Liver (tissue), 9 donors: Measurements from ENCODE around the gene MYRFL. TPM values are rescaled to one million over a fixed set of nuclear protein-coding genes. Genes with fewer than 3 reads are reported as not detected.

Source experiments
- DNase-seq: peaks from one replicate; pipeline ENCODE4 v3.0.0-alpha.2; 2017; ENCODE audit warnings: low spot score
- H3K27ac ChIP-seq, 2 donors: one replicate each; pipeline ENCODE4 v1.7.0; 2013; ENCODE audit warnings: inconsistent platforms in 2 of 2, low read length in 2 of 2, control low read depth in 1 of 2, low read depth in 1 of 2, mild to moderate bottlenecking in 1 of 2
- H3K27me3 ChIP-seq, 4 donors: one replicate each; pipeline versions ENCODE4 v1.6.1 to v1.7.0; 2013; ENCODE audit warnings: low read length in 3 of 4, inconsistent platforms in 1 of 4, mild to moderate bottlenecking in 1 of 4, moderate library complexity in 1 of 4; ENCODE audit not compliant: control insufficient read depth in 4 of 4, insufficient read depth in 4 of 4
- H3K36me3 ChIP-seq, 4 donors: one replicate each; pipeline versions ENCODE4 v1.6.1 to v1.7.0; 2013; ENCODE audit warnings: low read length in 3 of 4, mild to moderate bottlenecking in 3 of 4, low read depth in 1 of 4, moderate library complexity in 1 of 4; ENCODE audit not compliant: control insufficient read depth in 4 of 4, insufficient read depth in 3 of 4
- H3K4me1 ChIP-seq, 4 donors: one replicate each; pipeline versions ENCODE4 v1.6.1 to v1.7.0; 2013; ENCODE audit warnings: low read length in 3 of 4, mild to moderate bottlenecking in 3 of 4, moderate library complexity in 1 of 4; ENCODE audit not compliant: control insufficient read depth in 4 of 4, insufficient read depth in 4 of 4
- H3K4me3 ChIP-seq, 3 donors: one replicate each; pipeline versions ENCODE4 v1.6.1 to v1.7.0; 2013; ENCODE audit warnings: low read length in 3 of 3, control low read depth in 1 of 3, low read depth in 1 of 3, mild to moderate bottlenecking in 1 of 3
- H3K9ac ChIP-seq, 2 donors: one replicate each; pipeline ENCODE4 v1.7.0; 2013; ENCODE audit warnings: low read length in 2 of 2, mild to moderate bottlenecking in 2 of 2, moderate library complexity in 2 of 2, control low read depth in 1 of 2, low read depth in 1 of 2
- H3K9me3 ChIP-seq, 4 donors: one replicate each; pipeline versions ENCODE4 v1.6.1 to v1.7.0; 2013; ENCODE audit warnings: low read length in 3 of 4; ENCODE audit not compliant: control insufficient read depth in 4 of 4
- CTCF ChIP-seq: fragments of 150-350 bp; IDR thresholded peaks from 2 replicates; pipeline ENCODE4 v1.5.1; 2017; ENCODE audit warnings: improper control_type of control experiment, low read depth, low read length; ENCODE audit not compliant: missing input control
- EGR1 ChIP-seq, 2 donors: IDR thresholded peaks; 2 replicates each; pipeline ENCODE4 v1.6.1; 2016 to 2018; ENCODE audit warnings: antibody characterized with exemption in 2 of 2, low read depth in 2 of 2
- GABPA ChIP-seq, 2 donors: IDR thresholded peaks in 1 of 2; conservative IDR thresholded peaks in 1 of 2; 2 replicates each; pipeline ENCODE4 v1.6.1; 2016; ENCODE audit warnings: antibody characterized with exemption in 2 of 2, mild to moderate bottlenecking in 1 of 2, moderate library complexity in 1 of 2
- HNF4G ChIP-seq: IDR thresholded peaks from 2 replicates; pipeline ENCODE4 v1.6.1; 2016; ENCODE audit warnings: antibody characterized with exemption
- NR2F2 ChIP-seq: IDR thresholded peaks from 2 replicates; pipeline ENCODE4 v1.6.1; 2016; ENCODE audit warnings: antibody characterized with exemption
- RAD21 ChIP-seq, 2 donors: IDR thresholded peaks; 2 replicates each; pipeline ENCODE4 v1.6.1; 2016; ENCODE audit warnings: antibody characterized with exemption in 2 of 2, mild to moderate bottlenecking in 2 of 2
- REST ChIP-seq: IDR thresholded peaks from 2 replicates; pipeline ENCODE4 v1.6.1; 2016; ENCODE audit warnings: antibody characterized with exemption, mild to moderate bottlenecking
- TAF1 ChIP-seq: conservative IDR thresholded peaks from 2 replicates; pipeline ENCODE4 v1.6.1; 2016; ENCODE audit warnings: antibody characterized with exemption, mild to moderate bottlenecking
- WGBS: extraction: QIAGEN DNeasy Blood & Tissue Kit; methylation state at CpG from one replicate; pipeline ENCODE4 v1.1.7; 2013; 5-methylcytosine and 5-hydroxymethylcytosine counted together
- polyA plus RNA-seq, 2 donors: library from polyadenylated mRNA; stranded (reverse) in 1 of 2; unstranded in 1 of 2; fragments of 200-250 nt in 1 of 2; fragments of >200 nt in 1 of 2; fragmentation: Nextera tagmentation in 1 of 2; extraction: Ambion mirVana in 1 of 2; gene quantifications; one replicate each; pipeline versions ENCODE4 v1.2.1 to v1.2.3, GENCODE V29; 2013 to 2015
- total RNA-seq, 2 donors: library from RNA; depleted of rRNA; stranded (reverse); fragments of >200 nt; gene quantifications; one replicate each; pipeline ENCODE4 v1.2.3, GENCODE V29; 2014
- TF ChIP-seq, protein P1 (sequence below): IDR thresholded peaks from 2 replicates; pipeline ENCODE4 v1.6.1; 2016; ENCODE audit warnings: antibody characterized with exemption
- donor health status: healthy.
- donor health status: healthy.
- donor health status: healthy.
- donor health status: healthy.
- donor health status: healthy.

Gene MYRFL
- total and polyA plus RNA-seq, 4 donors, result under 0.01 to 0.19 (median 0.10) TPM

- Histone ChIP-seq H3K4me3 (no peak overlapping the region), H3K27me3 (no peaks in the 10 kb centered on the region), H3K9me3 (no peaks in the 10 kb centered on the region), H3K27ac (no peak overlapping the region), H3K4me1 (no peaks in the 10 kb centered on the region), H3K36me3 (no peaks in the 10 kb centered on the region), H3K9ac (no peak overlapping the region)
- no peak for DNase-seq
- TF ChIP-seq TAF1 (no peak), EGR1 (IDR thresholded peaks at IDR 0.05; ENCODE audit: low read depth in 2 of 2) (no peak), NR2F2 (no peak), RAD21 (IDR thresholded peaks at IDR 0.05) (peak; percentile 44 to 63), CTCF (peak; percentile 18), GABPA (IDR thresholded peaks at IDR 0.05 in 1 of 2, conservative IDR thresholded peaks at IDR 0.05 in 1 of 2) (no peak), HNF4G (no peak)
- TF ChIP-seq, protein P1, sequence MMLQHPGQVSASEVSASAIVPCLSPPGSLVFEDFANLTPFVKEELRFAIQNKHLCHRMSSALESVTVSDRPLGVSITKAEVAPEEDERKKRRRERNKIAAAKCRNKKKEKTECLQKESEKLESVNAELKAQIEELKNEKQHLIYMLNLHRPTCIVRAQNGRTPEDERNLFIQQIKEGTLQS, result no peak
- WGBS, result 72% methylated on average over 7 of the region's 7 CpGs
Measured at GRCh38 chr12:69779928-69780327, 45.1 kb upstream of the MYRFL start.

DNA sequence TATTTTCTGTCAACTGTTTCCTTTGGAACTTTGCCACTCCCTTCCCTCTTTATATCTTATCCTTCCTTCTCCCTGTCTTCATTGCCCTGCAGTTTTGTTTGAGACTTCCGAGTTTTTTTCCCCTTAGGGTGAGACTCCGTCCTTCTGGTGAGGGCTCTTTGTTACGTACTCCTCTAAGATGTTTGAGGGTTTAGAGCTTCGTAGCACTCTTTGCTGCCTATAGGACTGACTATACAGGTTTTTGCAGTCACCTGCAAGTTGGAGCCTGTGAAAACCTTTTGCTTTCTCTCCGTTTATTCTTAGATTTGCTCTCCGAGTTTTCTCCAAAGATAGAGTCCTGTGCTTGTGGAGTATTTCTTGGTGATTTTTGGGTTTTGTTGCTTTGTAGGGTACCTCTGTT is 41.7 kb upstream of the MYRFL start:
- H3K27ac ChIP-seq, result no peak overlapping the region
- H3K4me1 ChIP-seq, result no peaks in the 10 kb centered on the region
- no peak overlapping the region for H3K4me3 ChIP-seq
- no peaks in the 10 kb centered on the region for H3K27me3 ChIP-seq
- no peak for DNase-seq
- TF ChIP-seq, protein P1, result no peak
- TF ChIP-seq CTCF (no peak), HNF4G (no peak), EGR1 (IDR thresholded peaks at IDR 0.05; ENCODE audit: low read depth in 2 of 2) (no peak), REST (no peak)
- H3K9me3 ChIP-seq, result no peaks in the 10 kb centered on the region
- H3K9ac ChIP-seq, result no peak overlapping the region
- WGBS, result 90% methylated on average over 6 of the region's 6 CpGs
- H3K36me3 ChIP-seq, result peaks cover 0 to 1% (median 0%) of the 10 kb centered on the region in 4 donors
